ENCODE data around the gene RASAL2. TPM values are rescaled to one million over a fixed set of nuclear protein-coding genes. Genes with fewer than 3 reads are reported as not detected.

RASAL2 gene
- total RNA-seq, 5 donors from 2014 or later (not counting 1 experiment from before 2014, with no cell fraction given): 0.05 to 0.19 (median 0.11) TPM; not detected in 1

GRCh38 chr1:178180405-178180804 lies 86.5 kb downstream of the RASAL2 start:
- no peaks in the 10 kb centered on the region for H3K36me3 Mint-ChIP-seq
- ATAC-seq (replicated peaks in 1 of 4) (no peak), DNase-seq (no peak)
- H3K4me3 Mint-ChIP-seq: no peak overlapping the region
- ChIA-PET CTCF (interaction anchor here in 1 of 2 donors (0.5 kb wide), 1 partner anchor 128 kb away, joined by 3 read pairs; no protein-coding TSS in a partner anchor), POLR2A (no interaction called here)
- no peak overlapping the region for H3K4me3 ChIP-seq (ENCODE audit: control insufficient read depth in 1 of 2, extremely low read depth in 1 of 2, low read length in 1 of 2)
- no peaks in the 10 kb centered on the region for H3K4me1 Mint-ChIP-seq
- H3K27ac ChIP-seq (ENCODE audit: low read length): no peak overlapping the region
- no peak overlapping the region for H3K27ac Mint-ChIP-seq
- H3K27me3 ChIP-seq (replicated peaks in 1 of 2; ENCODE audit: control insufficient read depth in 2 of 2, extremely low read depth in 1 of 2, insufficient read depth in 2 of 2, low read length in 1 of 2): no peaks in the 10 kb centered on the region
- H3K4me1 ChIP-seq (ENCODE audit: control insufficient read depth in 1 of 2, extremely low read depth in 1 of 2, insufficient read depth in 2 of 2, low read length in 2 of 2): no peaks in the 10 kb centered on the region
- H3K9me3 Mint-ChIP-seq: peaks cover 0 to 2% (median 0%) of the 10 kb centered on the region in 3 donors
- no peaks in the 10 kb centered on the region for H3K9me3 ChIP-seq
- no CpG with 5 or more reads among the region's 10 CpGs for WGBS (ENCODE audit: insufficient coverage)
- no peaks in the 10 kb centered on the region for H3K27me3 Mint-ChIP-seq
- no peaks in the 10 kb centered on the region for H3K36me3 ChIP-seq (ENCODE audit: control insufficient read depth in 2 of 2, extremely low read depth in 1 of 2, insufficient read depth in 1 of 2, low read length in 1 of 2)

- Mint-ChIP-seq H3K27ac (no peak overlapping the region), H3K27me3 (no peaks in the 10 kb centered on the region), H3K4me1 (no peaks in the 10 kb centered on the region), H3K36me3 (no peaks in the 10 kb centered on the region), H3K4me3 (no peak overlapping the region), H3K9me3 (peaks cover 0 to 22% (median 0%) of the 10 kb centered on the region in 3 donors)
- POLR2A ChIA-PET: no interaction called here
- H3K4me3 ChIP-seq (ENCODE audit: control insufficient read depth in 1 of 2, extremely low read depth in 1 of 2, low read length in 1 of 2): no peak overlapping the region
- H3K27ac ChIP-seq (ENCODE audit: low read length): no peak overlapping the region
- no peaks in the 10 kb centered on the region for H3K36me3 ChIP-seq (ENCODE audit: control insufficient read depth in 2 of 2, extremely low read depth in 1 of 2, insufficient read depth in 1 of 2, low read length in 1 of 2)
- ATAC-seq (replicated peaks in 1 of 4) (no peak), DNase-seq (no peak)
- CTCF ChIA-PET: no interaction called here
- H3K9me3 ChIP-seq: no peaks in the 10 kb centered on the region
- H3K27me3 ChIP-seq (replicated peaks in 1 of 2; ENCODE audit: control insufficient read depth in 2 of 2, extremely low read depth in 1 of 2, insufficient read depth in 2 of 2, low read length in 1 of 2): no peaks in the 10 kb centered on the region
- no peaks in the 10 kb centered on the region for H3K4me1 ChIP-seq (ENCODE audit: control insufficient read depth in 1 of 2, extremely low read depth in 1 of 2, insufficient read depth in 2 of 2, low read length in 2 of 2)
These were observed 89.9 kb downstream of the RASAL2 start for GRCh38 chr1:178183796-178184195.

- no peak for ATAC-seq (replicated peaks in 1 of 4)
- no peak overlapping the region for H3K4me3 ChIP-seq (ENCODE audit: control insufficient read depth in 1 of 2, extremely low read depth in 1 of 2, low read length in 1 of 2)
- no CpG with 5 or more reads among the region's 3 CpGs for WGBS (ENCODE audit: insufficient coverage)
- no peaks in the 10 kb centered on the region for H3K9me3 ChIP-seq
- no peaks in the 10 kb centered on the region for H3K27me3 ChIP-seq (replicated peaks in 1 of 2; ENCODE audit: control insufficient read depth in 2 of 2, extremely low read depth in 1 of 2, insufficient read depth in 2 of 2, low read length in 1 of 2)
- H3K36me3 Mint-ChIP-seq: no peaks in the 10 kb centered on the region
- no peak overlapping the region for H3K27ac ChIP-seq (ENCODE audit: low read length)
- H3K9me3 Mint-ChIP-seq: peaks cover 0 to 22% (median 0%) of the 10 kb centered on the region in 3 donors
- H3K27me3 Mint-ChIP-seq: no peaks in the 10 kb centered on the region
- ChIA-PET CTCF (no interaction called here), POLR2A (no interaction called here)
- no peaks in the 10 kb centered on the region for H3K4me1 ChIP-seq (ENCODE audit: control insufficient read depth in 1 of 2, extremely low read depth in 1 of 2, insufficient read depth in 2 of 2, low read length in 2 of 2)
- H3K4me1 Mint-ChIP-seq: no peaks in the 10 kb centered on the region
- H3K4me3 Mint-ChIP-seq: no peak overlapping the region
- H3K27ac Mint-ChIP-seq: no peak overlapping the region
- H3K36me3 ChIP-seq (ENCODE audit: control insufficient read depth in 2 of 2, extremely low read depth in 1 of 2, insufficient read depth in 1 of 2, low read length in 1 of 2): no peaks in the 10 kb centered on the region
- DNase-seq: no peak
These were observed 94.4 kb downstream of the RASAL2 start for GRCh38 chr1:178188306-178188705.

GRCh38 chr1:178189814-178190213 lies 95.9 kb downstream of the RASAL2 start:
- ChIA-PET POLR2A (no interaction called here), CTCF (no interaction called here)
- DNase-seq (no peak), ATAC-seq (replicated peaks in 1 of 4) (no peak)
- H3K4me1 Mint-ChIP-seq: no peaks in the 10 kb centered on the region
- no peaks in the 10 kb centered on the region for H3K4me1 ChIP-seq (ENCODE audit: control insufficient read depth in 1 of 2, extremely low read depth in 1 of 2, insufficient read depth in 2 of 2, low read length in 2 of 2)
- no peak overlapping the region for H3K4me3 Mint-ChIP-seq
- H3K9me3 ChIP-seq: no peaks in the 10 kb centered on the region
- no peak overlapping the region for H3K27ac Mint-ChIP-seq
- H3K27ac ChIP-seq (ENCODE audit: low read length): no peak overlapping the region
- H3K9me3 Mint-ChIP-seq: peaks cover 0 to 22% (median 0%) of the 10 kb centered on the region in 3 donors
- H3K4me3 ChIP-seq (ENCODE audit: control insufficient read depth in 1 of 2, extremely low read depth in 1 of 2, low read length in 1 of 2): no peak overlapping the region
- H3K36me3 ChIP-seq (ENCODE audit: control insufficient read depth in 2 of 2, extremely low read depth in 1 of 2, insufficient read depth in 1 of 2, low read length in 1 of 2): no peaks in the 10 kb centered on the region
- no peaks in the 10 kb centered on the region for H3K27me3 ChIP-seq (replicated peaks in 1 of 2; ENCODE audit: control insufficient read depth in 2 of 2, extremely low read depth in 1 of 2, insufficient read depth in 2 of 2, low read length in 1 of 2)
- no peaks in the 10 kb centered on the region for H3K36me3 Mint-ChIP-seq
- no peaks in the 10 kb centered on the region for H3K27me3 Mint-ChIP-seq
- WGBS (ENCODE audit: insufficient coverage): no CpG with 5 or more reads among the region's 3 CpGs

GRCh38 chr1:178190881-178191280 lies 97.0 kb downstream of the RASAL2 start:
- Mint-ChIP-seq H3K4me1 (no peaks in the 10 kb centered on the region), H3K36me3 (no peaks in the 10 kb centered on the region), H3K27ac (no peak overlapping the region), H3K4me3 (no peak overlapping the region), H3K9me3 (peaks cover 0 to 18% (median 0%) of the 10 kb centered on the region in 3 donors), H3K27me3 (no peaks in the 10 kb centered on the region)
- Histone ChIP-seq H3K27ac (ENCODE audit: low read length) (no peak overlapping the region), H3K4me1 (ENCODE audit: control insufficient read depth in 1 of 2, extremely low read depth in 1 of 2, insufficient read depth in 2 of 2, low read length in 2 of 2) (no peaks in the 10 kb centered on the region), H3K9me3 (no peaks in the 10 kb centered on the region), H3K4me3 (ENCODE audit: control insufficient read depth in 1 of 2, extremely low read depth in 1 of 2, low read length in 1 of 2) (no peak overlapping the region), H3K27me3 (replicated peaks in 1 of 2; ENCODE audit: control insufficient read depth in 2 of 2, extremely low read depth in 1 of 2, insufficient read depth in 2 of 2, low read length in 1 of 2) (no peaks in the 10 kb centered on the region), H3K36me3 (ENCODE audit: control insufficient read depth in 2 of 2, extremely low read depth in 1 of 2, insufficient read depth in 1 of 2, low read length in 1 of 2) (no peaks in the 10 kb centered on the region)
- no CpG with 5 or more reads among the region's 2 CpGs for WGBS (ENCODE audit: insufficient coverage)
- ChIA-PET POLR2A (no interaction called here), CTCF (no interaction called here)
- DNase-seq (no peak), ATAC-seq (replicated peaks in 1 of 4) (no peak)

GRCh38 chr1:178192686-178193085 lies 98.8 kb downstream of the RASAL2 start:
- no peak for ATAC-seq (replicated peaks in 1 of 4)

GRCh38 chr1:178196631-178197030 lies 102.7 kb downstream of the RASAL2 start:
- CTCF ChIA-PET: no interaction called here
- H3K27me3 ChIP-seq (replicated peaks in 1 of 2; ENCODE audit: control insufficient read depth in 2 of 2, extremely low read depth in 1 of 2, insufficient read depth in 2 of 2, low read length in 1 of 2): no peaks in the 10 kb centered on the region
- H3K4me3 ChIP-seq (ENCODE audit: control insufficient read depth in 1 of 2, extremely low read depth in 1 of 2, low read length in 1 of 2): no peak overlapping the region
- no peaks in the 10 kb centered on the region for H3K27me3 Mint-ChIP-seq
- POLR2A ChIA-PET: no interaction called here
- H3K4me3 Mint-ChIP-seq: no peak overlapping the region
- no peak for DNase-seq
- no peaks in the 10 kb centered on the region for H3K4me1 Mint-ChIP-seq
- no peaks in the 10 kb centered on the region for H3K9me3 ChIP-seq
- ATAC-seq (replicated peaks in 1 of 4): no peak
- no peaks in the 10 kb centered on the region for H3K36me3 ChIP-seq (ENCODE audit: control insufficient read depth in 2 of 2, extremely low read depth in 1 of 2, insufficient read depth in 1 of 2, low read length in 1 of 2)
- H3K27ac ChIP-seq (ENCODE audit: low read length): no peak overlapping the region
- H3K9me3 Mint-ChIP-seq: peaks cover 0 to 14% (median 7%) of the 10 kb centered on the region in 3 donors
- WGBS (ENCODE audit: insufficient coverage): 100% methylated on average over 1 of the region's 1 CpG
- no peak overlapping the region for H3K27ac Mint-ChIP-seq
- H3K36me3 Mint-ChIP-seq: no peaks in the 10 kb centered on the region
- no peaks in the 10 kb centered on the region for H3K4me1 ChIP-seq (ENCODE audit: control insufficient read depth in 1 of 2, extremely low read depth in 1 of 2, insufficient read depth in 2 of 2, low read length in 2 of 2)

More at GRCh38 chr1:178192686-178193085, 98.8 kb downstream of the RASAL2 start:
- no peak overlapping the region for H3K4me3 ChIP-seq (ENCODE audit: control insufficient read depth in 1 of 2, extremely low read depth in 1 of 2, low read length in 1 of 2)
- no peaks in the 10 kb centered on the region for H3K9me3 ChIP-seq
- H3K27me3 Mint-ChIP-seq: no peaks in the 10 kb centered on the region
- H3K4me3 Mint-ChIP-seq: no peak overlapping the region
- no peaks in the 10 kb centered on the region for H3K4me1 ChIP-seq (ENCODE audit: control insufficient read depth in 1 of 2, extremely low read depth in 1 of 2, insufficient read depth in 2 of 2, low read length in 2 of 2)
- H3K9me3 Mint-ChIP-seq: peaks cover 0 to 10% (median 0%) of the 10 kb centered on the region in 3 donors
- H3K27ac Mint-ChIP-seq: no peak overlapping the region
- no peaks in the 10 kb centered on the region for H3K27me3 ChIP-seq (replicated peaks in 1 of 2; ENCODE audit: control insufficient read depth in 2 of 2, extremely low read depth in 1 of 2, insufficient read depth in 2 of 2, low read length in 1 of 2)
- H3K27ac ChIP-seq (ENCODE audit: low read length): no peak overlapping the region
- no peaks in the 10 kb centered on the region for H3K36me3 ChIP-seq (ENCODE audit: control insufficient read depth in 2 of 2, extremely low read depth in 1 of 2, insufficient read depth in 1 of 2, low read length in 1 of 2)
- no peak for DNase-seq
- no peaks in the 10 kb centered on the region for H3K4me1 Mint-ChIP-seq
- WGBS (ENCODE audit: insufficient coverage): no CpG with 5 or more reads among the region's 3 CpGs
- CTCF ChIA-PET: no interaction called here
- no peaks in the 10 kb centered on the region for H3K36me3 Mint-ChIP-seq
- POLR2A ChIA-PET: no interaction called here

All from T-cell (primary cell).